DMS153 treated with DMSO at 0.1 percent for 48 hours (cell line): ENCODE results near the gene ZNF366.
"Not testable (repeated sequence)": the region's sequence is repeated elsewhere in the genome, so short reads cannot be mapped to it uniquely, and the experiment has no call there.

Experiments used
- DNase-seq: peaks from one replicate; lab custom pipeline; 2025; ENCODE audit not compliant: unreplicated experiment; lab: John Stamatoyannopoulos, UW

Gene ZNF366

GRCh38 chr5:72410688-72411295 is 96.4 kb downstream of the ZNF366 start:
- no peak for DNase-seq

GRCh38 chr5:72408603-72409002 is 98.6 kb downstream of the ZNF366 start:
- DNase-seq: no peak

- DNase-seq: no peak
Measured at GRCh38 chr5:72408127-72408526, 99.1 kb downstream of the ZNF366 start.

DNA sequence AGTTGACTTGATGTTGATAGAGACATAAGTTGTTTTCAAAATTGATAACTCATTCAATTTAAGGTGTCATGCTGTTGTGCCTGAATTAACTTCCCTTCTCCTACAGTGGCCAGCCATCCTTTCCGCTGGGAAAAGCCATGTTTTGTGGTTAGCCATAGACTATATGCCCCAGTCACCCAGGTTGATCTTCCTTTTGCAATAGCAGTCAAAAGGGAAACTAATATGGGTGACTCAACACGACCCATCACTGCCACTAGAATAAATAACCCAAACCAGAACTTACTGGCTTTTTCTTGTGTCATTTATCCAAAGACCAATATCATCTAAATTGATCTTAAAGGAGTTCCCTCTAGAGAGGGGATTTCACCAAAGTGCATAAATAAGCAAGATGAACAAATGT is 99.7 kb downstream of the ZNF366 start:
- no peak for DNase-seq

DNA sequence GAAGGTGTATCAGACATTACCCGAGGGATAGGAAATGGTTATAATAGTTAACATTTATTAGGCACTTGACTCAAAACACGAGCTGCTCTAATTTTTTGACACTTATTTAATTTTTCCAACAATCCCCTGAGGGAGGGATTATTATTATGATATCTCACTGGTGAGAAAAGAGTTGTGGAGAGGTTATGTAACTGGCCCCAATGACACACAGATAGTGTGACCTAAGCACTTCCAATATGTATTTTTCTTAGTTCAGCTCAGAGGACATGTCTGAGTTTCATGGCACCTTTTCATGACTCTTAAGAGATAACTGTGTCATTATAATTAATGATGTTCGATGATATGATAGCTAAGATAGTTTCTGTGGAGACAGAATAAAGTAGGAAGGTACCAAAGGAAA is 100.1 kb downstream of the ZNF366 start:
- no peak for DNase-seq

DNA sequence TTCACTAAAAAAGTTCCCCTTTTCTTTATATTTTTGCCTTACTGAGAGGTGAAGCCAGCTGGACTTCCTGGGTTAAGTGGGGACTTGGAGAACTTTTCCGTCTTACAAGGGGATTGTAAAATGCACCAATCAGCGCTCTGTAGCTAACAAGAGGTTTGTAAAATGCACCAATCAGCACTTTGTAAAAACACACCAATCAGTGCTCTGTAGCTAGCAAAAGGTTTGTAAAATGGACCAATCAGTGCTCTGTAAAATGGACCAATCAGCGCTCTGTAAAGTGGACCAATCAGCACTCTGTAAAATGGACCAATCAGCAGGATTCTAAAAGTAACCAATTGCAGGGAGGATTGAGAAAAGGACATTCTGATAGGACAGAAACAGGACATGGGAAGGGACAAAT is 102.4 kb downstream of the ZNF366 start:
- not testable (repeated sequence) for DNase-seq

DNA sequence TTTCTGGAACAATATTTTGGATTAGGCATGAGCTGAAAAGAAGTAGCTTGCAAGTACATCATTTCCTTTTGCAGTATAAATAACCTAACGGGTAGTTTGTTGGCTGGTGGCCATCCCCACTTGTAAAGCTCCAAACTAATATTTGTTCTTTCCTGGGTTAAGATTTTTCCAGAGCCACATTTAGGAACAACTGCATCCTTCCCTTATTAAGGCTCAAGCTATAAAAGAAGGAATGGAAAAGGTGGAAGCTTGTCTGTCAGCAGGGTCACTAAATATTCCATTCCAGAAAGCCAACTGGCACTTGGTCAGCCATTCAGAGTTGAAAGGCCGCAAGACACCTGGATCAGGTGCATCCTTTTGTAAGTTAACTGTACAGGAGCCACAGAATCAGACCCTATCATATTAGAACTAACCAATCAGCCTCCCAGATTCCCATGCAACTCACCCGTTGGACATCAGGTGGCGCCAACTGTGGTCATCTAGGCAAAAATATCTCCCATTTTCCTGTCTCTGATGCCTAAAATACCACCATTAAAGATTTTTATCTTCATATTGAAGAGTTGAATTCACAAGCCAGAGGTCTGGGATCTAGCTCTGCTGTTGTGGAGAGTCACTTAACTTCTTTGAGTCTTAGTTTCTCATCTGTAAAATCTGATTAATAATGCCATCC is 104.1 kb downstream of the ZNF366 start:
- no peak for DNase-seq

- no peak for DNase-seq
Measured at GRCh38 chr5:72402381-72402890, 104.8 kb downstream of the ZNF366 start.

GRCh38 chr5:72400950-72401349 is 106.3 kb downstream of the ZNF366 start:
- DNase-seq: no peak

- DNase-seq: no peak
Measured at GRCh38 chr5:72397836-72398235, 109.4 kb downstream of the ZNF366 start.

- no peak for DNase-seq
Measured at GRCh38 chr5:72394688-72395087, 112.5 kb downstream of the ZNF366 start.

DNA sequence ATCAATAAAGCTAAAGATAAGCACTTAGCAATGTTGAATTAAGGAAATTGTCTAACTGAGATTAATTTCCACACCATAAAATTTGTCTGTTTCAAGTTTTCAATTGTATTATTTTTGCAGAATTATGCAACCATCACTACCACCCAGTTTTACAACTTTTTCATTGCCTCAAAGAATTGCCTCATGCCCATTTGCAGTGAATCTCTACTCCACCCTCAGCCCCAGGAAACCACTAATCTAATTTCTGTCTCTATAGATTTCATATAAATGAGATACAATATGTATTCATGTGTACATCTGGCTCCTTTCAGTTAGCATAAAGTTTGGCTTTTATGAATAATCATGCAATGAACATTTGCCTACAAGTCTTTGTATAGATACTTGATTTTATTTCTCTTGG is 114.2 kb downstream of the ZNF366 start:
- no peak for DNase-seq
